ENCODE results near the gene PRKCB.

Gene PRKCB

DNA sequence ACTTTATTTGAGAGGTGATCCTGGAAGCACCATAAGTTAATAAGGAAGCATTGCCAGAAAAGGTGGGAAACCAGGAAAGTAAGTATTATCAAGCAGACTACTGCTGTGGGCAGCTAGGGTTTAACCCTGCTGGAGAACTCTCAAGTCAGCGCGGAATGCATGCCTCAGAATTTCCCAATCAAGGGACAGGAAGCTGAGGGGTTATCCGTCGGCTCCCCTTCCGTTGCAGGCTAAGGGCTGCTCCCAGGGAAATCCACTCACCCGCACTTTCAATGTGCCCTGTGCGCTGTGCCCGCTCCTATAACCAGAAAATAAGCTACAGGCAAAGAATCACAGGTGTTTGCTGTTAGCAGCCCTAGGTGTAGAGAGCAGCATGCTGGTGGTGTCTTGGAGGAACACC is 281.9 kb downstream of the PRKCB start:
- TF ChIP-seq, protein P1, sequence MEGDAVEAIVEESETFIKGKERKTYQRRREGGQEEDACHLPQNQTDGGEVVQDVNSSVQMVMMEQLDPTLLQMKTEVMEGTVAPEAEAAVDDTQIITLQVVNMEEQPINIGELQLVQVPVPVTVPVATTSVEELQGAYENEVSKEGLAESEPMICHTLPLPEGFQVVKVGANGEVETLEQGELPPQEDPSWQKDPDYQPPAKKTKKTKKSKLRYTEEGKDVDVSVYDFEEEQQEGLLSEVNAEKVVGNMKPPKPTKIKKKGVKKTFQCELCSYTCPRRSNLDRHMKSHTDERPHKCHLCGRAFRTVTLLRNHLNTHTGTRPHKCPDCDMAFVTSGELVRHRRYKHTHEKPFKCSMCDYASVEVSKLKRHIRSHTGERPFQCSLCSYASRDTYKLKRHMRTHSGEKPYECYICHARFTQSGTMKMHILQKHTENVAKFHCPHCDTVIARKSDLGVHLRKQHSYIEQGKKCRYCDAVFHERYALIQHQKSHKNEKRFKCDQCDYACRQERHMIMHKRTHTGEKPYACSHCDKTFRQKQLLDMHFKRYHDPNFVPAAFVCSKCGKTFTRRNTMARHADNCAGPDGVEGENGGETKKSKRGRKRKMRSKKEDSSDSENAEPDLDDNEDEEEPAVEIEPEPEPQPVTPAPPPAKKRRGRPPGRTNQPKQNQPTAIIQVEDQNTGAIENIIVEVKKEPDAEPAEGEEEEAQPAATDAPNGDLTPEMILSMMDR (IDR thresholded peaks at IDR 0.05; ENCODE audit: low read length, missing control alignments): no peak
- DNase-seq (ENCODE audit: low read depth): no peak
- H3K4me3 ChIP-seq (replicated peaks; ENCODE audit: low read depth, low read length): no peak overlapping the region

DNA sequence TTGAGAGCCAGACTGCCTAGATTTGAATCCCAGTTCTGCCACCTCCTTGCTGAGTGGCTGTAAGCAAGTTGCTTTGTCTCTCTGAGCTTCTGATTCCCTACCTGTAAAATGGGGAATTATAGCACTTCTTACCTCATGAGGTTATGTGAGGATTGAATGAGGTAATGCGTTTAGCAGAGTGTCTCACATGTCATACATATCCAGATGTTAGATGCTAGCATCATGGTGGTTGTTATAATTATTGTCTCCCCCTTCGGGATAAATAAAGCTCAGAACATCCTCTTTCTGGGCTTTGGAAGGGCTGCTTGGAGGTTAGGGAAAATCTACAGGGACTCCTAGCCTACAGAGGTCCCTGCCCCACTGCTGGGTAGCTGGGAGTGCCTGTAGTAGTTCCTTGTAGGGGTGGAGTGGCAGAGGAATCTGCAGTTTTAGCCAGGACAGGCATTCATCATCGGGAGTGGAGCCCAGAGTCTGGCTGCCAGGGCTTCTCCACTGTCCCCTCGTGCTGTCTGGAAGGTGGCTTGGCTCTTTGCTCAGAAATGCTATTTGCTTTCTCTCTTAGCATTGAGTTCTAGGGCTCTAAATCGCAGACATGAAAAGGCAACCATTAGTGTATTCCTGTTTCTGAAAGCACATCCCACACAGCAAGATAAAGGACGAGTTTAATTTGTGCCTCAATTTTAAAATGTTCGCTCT is 282.5 kb downstream of the PRKCB start:
- DNase-seq (ENCODE audit: low read depth): no peak
- TF ChIP-seq, protein P1 (IDR thresholded peaks at IDR 0.05; ENCODE audit: low read length, missing control alignments): no peak
- H3K4me3 ChIP-seq (replicated peaks; ENCODE audit: low read depth, low read length): no peak overlapping the region

DNA sequence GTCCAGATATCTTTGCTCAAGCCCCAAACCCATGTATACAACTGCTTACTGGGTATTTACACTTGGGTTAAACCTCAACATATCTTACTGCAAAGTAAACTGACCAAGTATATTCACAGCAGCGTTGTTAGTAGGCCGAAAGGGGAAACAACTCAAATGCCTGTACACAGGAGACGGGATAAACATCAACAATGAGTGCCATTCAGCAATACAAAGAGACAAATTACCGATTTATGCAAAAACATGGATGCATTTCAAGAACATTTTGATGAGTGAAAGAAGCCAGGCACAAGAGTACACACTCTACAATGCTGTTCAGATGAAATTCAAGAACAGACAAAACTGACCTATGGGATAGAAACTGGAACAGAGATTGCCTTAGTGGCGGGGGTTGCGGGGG is 284.0 kb downstream of the PRKCB start:
- TF ChIP-seq, protein P1 (IDR thresholded peaks at IDR 0.05; ENCODE audit: low read length, missing control alignments): no peak
- H3K4me3 ChIP-seq (replicated peaks; ENCODE audit: low read depth, low read length): no peak overlapping the region
- no peak for DNase-seq (ENCODE audit: low read depth)

DNA sequence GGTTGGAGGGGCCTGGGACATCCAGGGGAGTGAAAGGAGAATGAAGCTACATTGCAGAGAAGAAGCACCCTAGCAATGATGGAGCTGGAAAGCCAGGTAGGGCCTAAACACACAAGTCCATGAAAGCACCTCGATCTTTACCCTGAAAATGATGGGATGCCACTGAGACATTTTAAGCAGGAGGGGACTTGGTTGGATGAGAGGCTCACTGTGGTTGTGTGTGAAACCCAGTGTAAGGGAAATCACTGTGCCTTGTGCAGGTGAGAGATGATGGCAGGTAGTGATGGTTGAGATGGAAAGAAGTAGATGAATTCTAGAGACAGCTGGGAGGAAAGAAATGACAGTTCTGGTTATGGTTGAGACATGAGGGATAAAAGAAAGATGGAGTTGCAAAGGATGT is 287.5 kb downstream of the PRKCB start:
- DNase-seq (ENCODE audit: low read depth): no peak
- no peak overlapping the region for H3K4me3 ChIP-seq (replicated peaks; ENCODE audit: low read depth, low read length)
- TF ChIP-seq, protein P1 (IDR thresholded peaks at IDR 0.05; ENCODE audit: low read length, missing control alignments): no peak

DNA sequence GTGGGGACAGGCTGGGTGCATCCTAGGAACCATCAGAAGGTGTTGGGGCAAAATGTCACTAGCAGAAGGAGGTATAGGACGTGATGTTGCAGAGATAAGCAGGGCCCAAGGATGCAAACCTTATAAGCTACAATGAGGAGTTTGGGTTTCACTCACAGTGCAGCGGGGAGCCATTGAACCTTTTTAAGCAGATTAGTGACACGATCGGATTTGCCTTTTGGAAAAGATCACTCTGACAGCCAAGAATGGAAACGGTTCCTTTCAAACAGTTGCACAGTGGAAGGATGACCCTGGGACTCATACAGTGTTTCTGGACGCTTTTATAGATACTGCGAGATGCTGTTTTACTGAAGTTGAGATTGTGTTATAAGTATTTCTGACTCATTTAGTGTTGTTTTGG is 288.5 kb downstream of the PRKCB start:
- TF ChIP-seq, protein P1 (IDR thresholded peaks at IDR 0.05; ENCODE audit: low read length, missing control alignments): no peak
- no peak overlapping the region for H3K4me3 ChIP-seq (replicated peaks; ENCODE audit: low read depth, low read length)
- no peak for DNase-seq (ENCODE audit: low read depth)

DNA sequence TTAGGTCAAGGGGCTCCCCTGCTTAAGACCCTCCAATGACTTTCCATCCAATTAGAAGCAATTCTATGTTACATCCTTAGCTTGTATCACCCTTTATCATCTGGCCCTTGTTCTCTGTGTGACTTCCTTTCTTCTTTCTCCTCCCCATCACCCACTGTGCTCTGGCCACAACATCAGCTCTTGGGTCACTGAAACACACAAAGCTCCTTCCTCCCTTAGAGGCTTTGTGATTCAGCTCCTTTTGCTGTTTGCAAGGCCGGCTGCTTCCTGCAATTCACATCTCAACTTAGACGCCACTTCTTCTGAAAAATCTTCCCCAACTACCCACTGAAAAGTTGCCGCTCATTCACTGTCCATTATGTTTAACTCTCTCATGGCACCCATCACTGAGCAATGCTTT is 289.4 kb downstream of the PRKCB start:
- TF ChIP-seq, protein P1 (IDR thresholded peaks at IDR 0.05; ENCODE audit: low read length, missing control alignments): no peak
- no peak for DNase-seq (ENCODE audit: low read depth)

DNA sequence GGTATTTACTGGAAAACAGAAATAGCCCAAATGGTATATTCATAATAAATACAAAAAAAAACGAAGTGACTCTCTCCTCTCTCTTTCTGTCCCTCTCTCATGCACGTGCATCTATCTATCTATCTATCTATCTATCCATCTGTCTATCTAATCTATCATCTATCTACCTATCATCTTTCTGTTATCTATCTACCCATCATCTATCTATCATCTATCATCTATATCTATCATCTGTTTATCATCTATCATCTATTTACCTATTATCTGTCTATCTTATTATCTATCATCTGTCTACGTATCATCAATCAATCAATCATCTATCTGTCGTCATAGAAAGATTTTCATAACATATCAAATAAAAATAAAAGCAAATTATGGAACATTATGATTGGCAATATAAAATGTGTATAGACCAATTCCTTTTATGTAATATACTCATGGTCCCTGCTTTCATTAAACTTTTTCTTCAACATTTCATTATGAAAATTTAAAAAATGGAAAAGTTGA is 293.7 kb downstream of the PRKCB start:
- H3K4me3 ChIP-seq (replicated peaks; ENCODE audit: low read depth, low read length): no peak overlapping the region
- TF ChIP-seq, protein P1 (IDR thresholded peaks at IDR 0.05; ENCODE audit: low read length, missing control alignments): no peak
- no peak for DNase-seq (ENCODE audit: low read depth)

More for the DNA sequence above, 289.4 kb downstream of the PRKCB start:
- no peak overlapping the region for H3K4me3 ChIP-seq (replicated peaks; ENCODE audit: low read depth, low read length)

Measured in fibroblast of pulmonary artery (primary cell).